MM.1S (cell line): ENCODE data around the gene HAPLN2.

Source experiments
- DNase-seq: peaks from one replicate; pipeline ENCODE4 v3.0.0-alpha.2; 2015
- H2AFZ ChIP-seq: fragments of 300-600 bp; sonication (generic); 2 replicates; pipeline ENCODE4 v1.6.0; 2016; ENCODE audit warnings: antibody characterized with exemption, low read length
- H3F3A ChIP-seq: fragments of 300-600 bp; sonication (generic); 2 replicates; pipeline ENCODE4 v1.6.1; 2016; ENCODE audit warnings: mild to moderate bottlenecking, antibody characterized with exemption, low read length, moderate library complexity, mixed read lengths; ENCODE audit not compliant: insufficient read depth
- H3K27ac ChIP-seq: fragments of 300-600 bp; sonication (generic); 2 replicates; pipeline ENCODE4 v1.5.1; 2016; ENCODE audit warnings: mild to moderate bottlenecking, low read length
- H3K27me3 ChIP-seq: fragments of 300-600 bp; sonication (generic); replicated peaks from 2 replicates; pipeline ENCODE4 v1.6.0; 2016; ENCODE audit warnings: low read length; ENCODE audit not compliant: insufficient read depth
- H3K36me3 ChIP-seq: fragments of 300-600 bp; sonication (generic); replicated peaks from 2 replicates; pipeline ENCODE4 v1.6.1; 2016; ENCODE audit warnings: mild to moderate bottlenecking, low read length, mixed read lengths; ENCODE audit not compliant: insufficient read depth
- H3K4me1 ChIP-seq: fragments of 300-600 bp; sonication (generic); 2 replicates; pipeline ENCODE4 v1.6.1; 2016; ENCODE audit warnings: low read length, mixed read lengths
- H3K4me2 ChIP-seq: fragments of 300-600 bp; sonication (generic); 2 replicates; pipeline ENCODE4 v1.6.0; 2016; ENCODE audit warnings: low read depth, low read length
- H3K4me3 ChIP-seq: fragments of 300-600 bp; sonication (generic); 2 replicates; pipeline ENCODE4 v1.5.1; 2016; ENCODE audit warnings: low read length, mixed read lengths
- H3K79me2 ChIP-seq: fragments of 300-600 bp; sonication (generic); 2 replicates; pipeline ENCODE4 v1.6.1; 2016; ENCODE audit warnings: mixed run types, low read length, mixed read lengths
- H3K9ac ChIP-seq: fragments of 300-600 bp; sonication (generic); 2 replicates; pipeline ENCODE4 v1.6.1; 2016; ENCODE audit warnings: low read length, mixed read lengths
- H3K9me2 ChIP-seq: fragments of 300-600 bp; sonication (generic); replicated peaks from 2 replicates; pipeline ENCODE4 v1.6.1; 2016; ENCODE audit warnings: mild to moderate bottlenecking, low read length, mixed read lengths; ENCODE audit not compliant: insufficient read depth
- H3K9me3 ChIP-seq: fragments of 300-600 bp; sonication (generic); replicated peaks from 2 replicates; pipeline ENCODE4 v1.6.1; 2016; ENCODE audit warnings: mild to moderate bottlenecking, low read length, mixed read lengths; ENCODE audit not compliant: insufficient read depth
- H4K20me1 ChIP-seq: fragments of 300-600 bp; sonication (generic); 2 replicates; pipeline ENCODE4 v1.6.1; 2016; ENCODE audit warnings: mild to moderate bottlenecking, low read length, moderate library complexity, mixed read lengths; ENCODE audit not compliant: insufficient read depth
- CTCF ChIP-seq: fragments of 300-600 bp; sonication (generic); IDR thresholded peaks from 2 replicates; pipeline ENCODE4 v1.5.1; 2016; ENCODE audit warnings: antibody characterized with exemption, low read length, mixed read lengths
- EZH2 ChIP-seq: fragments of 300-600 bp; sonication (generic); optimal IDR thresholded peaks from 2 replicates; pipeline ENCODE3; 2017; ENCODE audit warnings: low read depth, mild to moderate bottlenecking, antibody characterized with exemption, low read length, mixed read lengths
- EZH2phosphoT487 ChIP-seq: fragments of 300-600 bp; sonication (generic); IDR thresholded peaks from 2 replicates; pipeline ENCODE4 v1.6.1; 2018; ENCODE audit warnings: antibody characterized with exemption, low read length

HAPLN2 gene

DNA sequence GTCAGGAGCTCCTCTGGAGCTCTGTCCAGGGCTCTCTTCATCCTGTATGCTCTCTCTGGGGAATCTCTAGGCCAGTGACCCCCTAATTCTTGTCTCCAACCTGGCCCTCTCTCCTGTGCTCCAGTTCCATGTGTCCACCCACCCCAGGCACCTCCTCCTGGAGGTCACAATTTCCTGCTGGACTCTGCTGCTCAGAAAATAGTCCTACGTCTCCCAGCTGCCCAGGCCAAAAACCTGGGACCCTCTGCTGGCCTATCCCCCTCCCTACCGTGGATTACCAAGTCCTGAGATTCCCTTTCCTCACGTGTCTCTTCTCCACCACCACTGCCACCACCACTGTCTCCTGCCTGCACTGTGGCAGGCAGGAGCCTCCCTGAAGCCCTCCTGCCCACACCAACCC, 46.3 kb downstream of the HAPLN2 start:
- DNase-seq, result no peak
- peaks cover 43% of the 10 kb centered on the region for H3K4me1 ChIP-seq
- no peaks in the 10 kb centered on the region for H3K36me3 ChIP-seq
- peaks cover 10% of the 10 kb centered on the region; the same call in 1 of the 2 replicates for H3K27me3 ChIP-seq
- H3K9me3 ChIP-seq, result no peaks in the 10 kb centered on the region
- no peak overlapping the region for H3K4me2 ChIP-seq
- H4K20me1 ChIP-seq, result no peaks in the 10 kb centered on the region
- peaks cover 12% of the 10 kb centered on the region for H3K79me2 ChIP-seq
- H3K27ac ChIP-seq, result no peak overlapping the region
- H3K4me3 ChIP-seq, result no peak overlapping the region
- H3K9ac ChIP-seq, result no peak overlapping the region
- H3F3A ChIP-seq, result peaks cover 20% of the 10 kb centered on the region
- no peaks in the 10 kb centered on the region for H3K9me2 ChIP-seq
- TF ChIP-seq EZH2phosphoT487, result no peak
- TF ChIP-seq EZH2, result no peak
- no peak for TF ChIP-seq CTCF
- no peak overlapping the region for H2AFZ ChIP-seq

- peaks cover 23% of the 10 kb centered on the region for H3K27me3 ChIP-seq
- no peak overlapping the region for H2AFZ ChIP-seq
- H3K9ac ChIP-seq, result no peak overlapping the region
- no peaks in the 10 kb centered on the region for H3K9me3 ChIP-seq
- no peak overlapping the region for H3K4me3 ChIP-seq
- H3K4me1 ChIP-seq, result peaks cover 36% of the 10 kb centered on the region
- TF ChIP-seq CTCF (no peak), EZH2 (no peak), EZH2phosphoT487 (no peak)
- H3K79me2 ChIP-seq, result no peaks in the 10 kb centered on the region
- no peak for DNase-seq
- no peak overlapping the region for H3K27ac ChIP-seq
- H4K20me1 ChIP-seq, result no peaks in the 10 kb centered on the region
- H3F3A ChIP-seq, result peaks cover 5% of the 10 kb centered on the region; the same call in 1 of the 2 replicates
- H3K9me2 ChIP-seq, result no peaks in the 10 kb centered on the region
- H3K4me2 ChIP-seq, result no peak overlapping the region
- no peaks in the 10 kb centered on the region for H3K36me3 ChIP-seq
These were observed 47.8 kb downstream of the HAPLN2 start for GRCh38 chr1:156666862-156667609.

DNA sequence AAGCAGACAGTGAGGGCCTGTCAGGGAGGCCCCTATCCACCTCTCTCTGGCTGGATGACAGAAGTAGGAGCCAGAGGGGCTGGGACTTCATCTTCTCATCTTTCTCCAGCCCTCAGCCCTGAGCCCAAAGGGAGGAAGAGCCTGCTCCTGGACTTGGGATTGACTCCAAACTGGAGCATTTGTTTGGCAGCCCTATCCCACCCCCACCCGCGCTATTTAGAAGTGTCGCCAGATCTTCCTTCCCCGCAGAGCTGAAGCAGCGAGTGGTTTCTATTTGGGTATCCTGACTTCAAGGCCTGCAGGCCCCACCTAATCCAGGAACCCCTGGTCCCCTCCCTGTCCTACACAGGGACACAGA, 48.4 kb downstream of the HAPLN2 start:
- Histone ChIP-seq H3K36me3 (no peaks in the 10 kb centered on the region), H3K79me2 (no peaks in the 10 kb centered on the region), H3F3A (no peaks in the 10 kb centered on the region), H3K4me1 (peaks cover 31% of the 10 kb centered on the region), H3K4me2 (no peak overlapping the region), H3K27me3 (peaks cover 28% of the 10 kb centered on the region), H3K9ac (no peak overlapping the region), H3K9me3 (no peaks in the 10 kb centered on the region), H2AFZ (no peak overlapping the region), H3K27ac (no peak overlapping the region), H3K9me2 (no peaks in the 10 kb centered on the region), H4K20me1 (no peaks in the 10 kb centered on the region), H3K4me3 (no peak overlapping the region)
- TF ChIP-seq EZH2phosphoT487 (no peak), EZH2 (no peak)
- no peak for DNase-seq
